HL-60 (cell line): ENCODE measurements around the gene LRBA.

Experiments used
- DNase-seq, 2 experiments: peaks; one replicate each; pipeline ENCODE4 v3.0.0-alpha.2; 2010 to 2020; ENCODE audit warnings: low read depth in 1 of 2, low spot score in 1 of 2
- H3K27ac ChIP-seq: fragments of 250-450 bp; sonication (Bioruptor Pico); replicated peaks from 2 replicates; pipeline ENCODE4 v1.5.1; 2020; ENCODE audit warnings: mild to moderate bottlenecking, moderate library complexity
- H3K27me3 ChIP-seq: fragments of 250-450 bp; sonication (Bioruptor Pico); 2 replicates; pipeline ENCODE4 v1.5.1; 2021; ENCODE audit warnings: mild to moderate bottlenecking, moderate library complexity; ENCODE audit not compliant: insufficient read depth, poor library complexity, severe bottlenecking
- H3K4me3 ChIP-seq: replicated peaks from 2 replicates; pipeline ENCODE4 v1.5.1; 2011; ENCODE audit warnings: mild to moderate bottlenecking, control low read depth, low read length; ENCODE audit not compliant: insufficient read depth
- CTCF ChIP-seq: IDR thresholded peaks from one replicate; pipeline ENCODE4 v1.5.1; 2011; ENCODE audit warnings: low read length, control low read depth, inconsistent platforms; ENCODE audit not compliant: insufficient read depth
- GABPA ChIP-seq: IDR thresholded peaks from 2 replicates; pipeline ENCODE4 v1.6.1; 2012; ENCODE audit warnings: low read depth
- POLR2AphosphoS5 ChIP-seq: IDR thresholded peaks from 2 replicates; pipeline ENCODE4 v1.6.1; 2012; ENCODE audit warnings: low read depth
- REST ChIP-seq: IDR thresholded peaks from 2 replicates; pipeline ENCODE4 v1.6.1; 2012; ENCODE audit warnings: low read depth; ENCODE audit not compliant: insufficient replicate concordance
- SPI1 ChIP-seq: IDR thresholded peaks from 2 replicates; pipeline ENCODE4 v1.6.1; 2012; ENCODE audit warnings: low read depth, mild to moderate bottlenecking, borderline replicate concordance

The LRBA gene

GRCh38 chr4:150401083-150401687 lies 613.9 kb downstream of the LRBA start:
- H3K27ac ChIP-seq, result no peak overlapping the region
- no peaks in the 10 kb centered on the region for H3K27me3 ChIP-seq
- TF ChIP-seq GABPA, result no peak
- no peak for TF ChIP-seq SPI1
- TF ChIP-seq CTCF, result no peak
- TF ChIP-seq REST, result no peak
- TF ChIP-seq POLR2AphosphoS5, result no peak
- H3K4me3 ChIP-seq, result no peak overlapping the region
- no peak for DNase-seq

GRCh38 chr4:150395872-150396271 lies 619.2 kb downstream of the LRBA start:
- Histone ChIP-seq H3K27ac (no peak overlapping the region), H3K4me3 (no peak overlapping the region), H3K27me3 (no peaks in the 10 kb centered on the region)
- DNase-seq, result no peak
- TF ChIP-seq REST, result no peak
- TF ChIP-seq CTCF, result no peak
- no peak for TF ChIP-seq POLR2AphosphoS5
- no peak for TF ChIP-seq SPI1
- TF ChIP-seq GABPA, result no peak

GRCh38 chr4:150394046-150394445 lies 621.0 kb downstream of the LRBA start:
- Histone ChIP-seq H3K4me3 (no peak overlapping the region), H3K27me3 (no peaks in the 10 kb centered on the region), H3K27ac (no peak overlapping the region)
- DNase-seq, result no peak
- TF ChIP-seq CTCF, result no peak
- no peak for TF ChIP-seq REST
- TF ChIP-seq SPI1, result no peak
- TF ChIP-seq GABPA, result no peak
- no peak for TF ChIP-seq POLR2AphosphoS5
